ENCODE data around the gene CPEB3. TPM values are rescaled to one million over a fixed set of nuclear protein-coding genes. Genes with fewer than 3 reads are reported as not detected.

The CPEB3 gene
- total and polyA plus RNA-seq, 4 donors, result 1.1 to 5.1 (median 2.8) TPM

DNA sequence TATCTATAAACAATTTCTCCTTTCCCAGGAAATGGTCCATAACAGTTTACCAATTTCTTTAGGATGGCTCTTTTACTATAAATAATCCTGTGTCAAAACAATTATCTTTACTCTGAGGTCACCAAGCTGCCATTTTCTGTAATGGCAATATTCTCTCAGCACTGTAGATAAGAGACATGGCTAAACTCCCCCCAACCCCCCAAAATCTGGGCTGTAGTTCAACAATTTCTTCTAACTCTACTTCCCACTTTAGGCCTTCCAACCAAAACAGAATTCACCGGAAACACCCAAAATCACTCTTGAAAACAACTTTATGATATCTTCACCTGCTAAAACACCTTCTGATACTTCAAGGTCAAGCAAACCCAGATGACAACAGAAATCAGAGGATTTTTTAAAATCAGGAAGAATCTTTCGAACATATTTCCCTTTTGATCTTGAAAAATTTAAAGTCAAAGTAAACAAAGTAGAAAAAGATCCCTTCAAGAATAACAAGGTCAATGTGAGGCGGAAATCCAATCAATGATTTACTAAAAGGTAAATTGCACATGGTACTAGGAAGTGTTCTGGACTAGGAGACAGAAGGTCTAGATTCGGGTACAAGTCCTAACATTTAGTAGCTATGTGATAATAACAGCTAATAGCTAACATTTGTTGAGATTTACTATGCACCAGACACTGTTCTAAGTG lies 176.8 kb downstream of the CPEB3 start:
- no peaks in the 10 kb centered on the region for H3K27me3 ChIP-seq (ENCODE audit: control insufficient read depth in 3 of 3, insufficient read depth in 3 of 3, low read length in 2 of 3)
- no peak for ATAC-seq (ENCODE audit: insufficient read depth, low FRiP score)
- H3K4me3 ChIP-seq, result no peak overlapping the region
- no peak overlapping the region for H3K27ac ChIP-seq (ENCODE audit: low read depth in 1 of 2, low read length in 1 of 2)
- H3K9me3 ChIP-seq (ENCODE audit: control insufficient read depth in 4 of 4, insufficient read depth in 3 of 4, low read length in 3 of 4), result no peaks in the 10 kb centered on the region
- 64 to 80% methylated on average over 4 of the region's 4 CpGs for WGBS, 2 donors
- H3K36me3 ChIP-seq (ENCODE audit: control insufficient read depth in 4 of 4, insufficient read depth in 4 of 4, low read length in 4 of 4), result peaks cover 0 to 1% (median 0%) of the 10 kb centered on the region in 4 donors
- peak; percentile 24 to 80 (median 73) for DNase-seq
- TF ChIP-seq, protein P1, sequence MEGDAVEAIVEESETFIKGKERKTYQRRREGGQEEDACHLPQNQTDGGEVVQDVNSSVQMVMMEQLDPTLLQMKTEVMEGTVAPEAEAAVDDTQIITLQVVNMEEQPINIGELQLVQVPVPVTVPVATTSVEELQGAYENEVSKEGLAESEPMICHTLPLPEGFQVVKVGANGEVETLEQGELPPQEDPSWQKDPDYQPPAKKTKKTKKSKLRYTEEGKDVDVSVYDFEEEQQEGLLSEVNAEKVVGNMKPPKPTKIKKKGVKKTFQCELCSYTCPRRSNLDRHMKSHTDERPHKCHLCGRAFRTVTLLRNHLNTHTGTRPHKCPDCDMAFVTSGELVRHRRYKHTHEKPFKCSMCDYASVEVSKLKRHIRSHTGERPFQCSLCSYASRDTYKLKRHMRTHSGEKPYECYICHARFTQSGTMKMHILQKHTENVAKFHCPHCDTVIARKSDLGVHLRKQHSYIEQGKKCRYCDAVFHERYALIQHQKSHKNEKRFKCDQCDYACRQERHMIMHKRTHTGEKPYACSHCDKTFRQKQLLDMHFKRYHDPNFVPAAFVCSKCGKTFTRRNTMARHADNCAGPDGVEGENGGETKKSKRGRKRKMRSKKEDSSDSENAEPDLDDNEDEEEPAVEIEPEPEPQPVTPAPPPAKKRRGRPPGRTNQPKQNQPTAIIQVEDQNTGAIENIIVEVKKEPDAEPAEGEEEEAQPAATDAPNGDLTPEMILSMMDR (IDR thresholded peaks at IDR 0.05; ENCODE audit: control extremely low read depth, extremely low read depth), result no peak
- peaks cover 5 to 17% (median 8%) of the 10 kb centered on the region in 5 donors for H3K4me1 ChIP-seq (ENCODE audit: control insufficient read depth in 5 of 5, insufficient read depth in 5 of 5, low read length in 5 of 5)
- H3K9ac ChIP-seq (ENCODE audit: insufficient read depth in 1 of 2, low read length in 2 of 2), result no peak overlapping the region

DNA sequence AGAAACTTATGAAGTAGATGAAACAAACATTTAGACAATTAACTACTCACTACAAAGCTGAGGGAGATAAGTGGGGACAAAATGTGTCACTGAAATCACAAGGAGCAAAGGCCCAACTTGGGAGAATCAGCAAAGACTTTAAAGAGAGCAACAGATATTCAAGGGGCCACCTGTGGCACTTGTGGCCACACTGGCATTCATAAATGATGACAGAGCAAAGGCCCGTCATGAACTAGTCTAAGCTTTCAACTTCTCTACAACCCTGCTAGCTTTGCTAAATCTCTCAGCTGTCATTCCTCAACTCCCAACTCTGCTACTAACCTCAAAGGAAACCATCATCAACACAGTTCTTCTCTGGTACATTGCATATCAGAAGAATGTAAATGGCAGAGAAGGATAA lies 178.4 kb downstream of the CPEB3 start:
- WGBS, 2 donors, result 74 to 80% methylated on average over 1 of the region's 1 CpG
- TF ChIP-seq, protein P1 (IDR thresholded peaks at IDR 0.05; ENCODE audit: control extremely low read depth, extremely low read depth), result no peak
- H3K4me1 ChIP-seq (ENCODE audit: control insufficient read depth in 5 of 5, insufficient read depth in 5 of 5, low read length in 5 of 5), result peaks cover 5 to 31% (median 8%) of the 10 kb centered on the region in 5 donors
- no peaks in the 10 kb centered on the region for H3K27me3 ChIP-seq (ENCODE audit: control insufficient read depth in 3 of 3, insufficient read depth in 3 of 3, low read length in 2 of 3)
- no peak for ATAC-seq (ENCODE audit: insufficient read depth, low FRiP score)
- H3K9ac ChIP-seq (ENCODE audit: insufficient read depth in 1 of 2, low read length in 2 of 2), result no peak overlapping the region
- no peak for DNase-seq
- H3K9me3 ChIP-seq (ENCODE audit: control insufficient read depth in 4 of 4, insufficient read depth in 3 of 4, low read length in 3 of 4), result no peaks in the 10 kb centered on the region
- H3K4me3 ChIP-seq, result no peak overlapping the region
- no peak overlapping the region for H3K27ac ChIP-seq (ENCODE audit: low read depth in 1 of 2, low read length in 1 of 2)
- peaks cover 0 to 1% (median 0%) of the 10 kb centered on the region in 4 donors for H3K36me3 ChIP-seq (ENCODE audit: control insufficient read depth in 4 of 4, insufficient read depth in 4 of 4, low read length in 4 of 4)

DNA sequence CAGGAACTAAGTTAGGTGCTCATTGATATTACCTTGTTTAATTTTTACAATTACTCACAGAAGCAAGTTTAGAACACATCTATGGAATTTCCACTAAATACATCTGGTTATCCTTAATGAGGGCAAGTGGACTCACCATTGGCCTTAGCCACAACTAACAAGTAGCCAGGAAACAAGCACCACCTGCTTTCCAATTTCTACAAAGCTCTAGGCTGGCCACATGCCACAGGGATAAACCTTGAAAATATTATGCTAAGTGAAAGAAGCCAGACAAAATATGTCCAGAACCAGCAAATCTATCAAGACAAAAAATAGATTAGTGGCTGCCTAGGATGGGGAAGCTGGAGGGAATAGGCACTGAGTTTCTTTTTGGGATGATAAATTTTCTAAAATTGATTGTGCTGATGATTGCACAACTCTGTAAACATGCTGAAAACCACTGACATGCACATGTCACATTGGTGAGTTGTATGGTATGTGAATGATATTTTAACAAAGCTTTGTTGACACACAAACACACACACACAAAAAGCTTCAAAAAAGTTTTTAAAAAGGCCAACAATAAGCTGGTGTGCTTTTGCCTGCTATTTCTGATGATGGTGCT lies 179.4 kb downstream of the CPEB3 start:
- peaks cover 5 to 34% (median 8%) of the 10 kb centered on the region in 5 donors for H3K4me1 ChIP-seq (ENCODE audit: control insufficient read depth in 5 of 5, insufficient read depth in 5 of 5, low read length in 5 of 5)
- no peak overlapping the region for H3K9ac ChIP-seq (ENCODE audit: insufficient read depth in 1 of 2, low read length in 2 of 2)
- no peak for ATAC-seq (ENCODE audit: insufficient read depth, low FRiP score)
- H3K9me3 ChIP-seq (ENCODE audit: control insufficient read depth in 4 of 4, insufficient read depth in 3 of 4, low read length in 3 of 4), result no peaks in the 10 kb centered on the region
- DNase-seq, result no peak
- TF ChIP-seq, protein P1 (IDR thresholded peaks at IDR 0.05; ENCODE audit: control extremely low read depth, extremely low read depth), result no peak
- no peak overlapping the region for H3K4me3 ChIP-seq
- peak overlapping the region in 1 of 2 donors; percentile 33 for H3K27ac ChIP-seq (ENCODE audit: low read depth in 1 of 2, low read length in 1 of 2)
- H3K27me3 ChIP-seq (ENCODE audit: control insufficient read depth in 3 of 3, insufficient read depth in 3 of 3, low read length in 2 of 3), result no peaks in the 10 kb centered on the region
- peaks cover 0 to 1% (median 0%) of the 10 kb centered on the region in 4 donors for H3K36me3 ChIP-seq (ENCODE audit: control insufficient read depth in 4 of 4, insufficient read depth in 4 of 4, low read length in 4 of 4)
